PC-3 (cell line): ENCODE data around the gene GPR156. TPM values are rescaled to one million over a fixed set of nuclear protein-coding genes. Genes with fewer than 3 reads are reported as not detected.

Experiments
- ATAC-seq: fragments of 200-7000 bp; cut with Tn5 transposase; 2 replicates; pipeline ENCODE4 v1.9.1; 2020; ENCODE audit warnings: mild to moderate bottlenecking, moderate library complexity
- BruUV-seq: library from RNA; stranded (reverse); fragments of 400-500 nt; replicated peaks from 2 replicates; lab custom pipeline; 2021; lab: Mats Ljungman, UMichigan
- CTCF ChIA-PET: fragments of 300-600 bp; sonication (Branson Sonifier 250); formaldehyde crosslinking; loops from one replicate; lab custom pipeline; 2022; ENCODE audit warnings: antibody characterized with exemption; lab: Charles Lee
- POLR2A ChIA-PET: fragments of 300-600 bp; sonication (Branson Sonifier 250); formaldehyde crosslinking; loops from one replicate; lab custom pipeline; 2022; ENCODE audit warnings: antibody characterized with exemption; ENCODE audit not compliant: unreplicated experiment; lab: Charles Lee
- DNase-seq: peaks from one replicate; pipeline ENCODE4 v3.0.0-alpha.2; 2015
- H2AFZ ChIP-seq: fragments of 300-600 bp; sonication (generic); 2 replicates; pipeline ENCODE4 v1.6.0; 2016; ENCODE audit warnings: antibody characterized with exemption, low read length
- H3F3A ChIP-seq: fragments of 300-600 bp; sonication (generic); one replicate; pipeline ENCODE4 v1.6.0; 2017; ENCODE audit warnings: antibody characterized with exemption, low read length, control low read depth, mild to moderate bottlenecking; ENCODE audit not compliant: unreplicated experiment
- H3K27ac ChIP-seq: fragments of 300-600 bp; sonication (generic); 2 replicates; pipeline ENCODE4 v1.5.1; 2016; ENCODE audit warnings: mild to moderate bottlenecking, low read length
- H3K27me3 ChIP-seq: fragments of 300-600 bp; sonication (generic); 2 replicates; pipeline ENCODE4 v1.6.1; 2016; ENCODE audit warnings: low read length, mixed read lengths
- H3K36me3 ChIP-seq: fragments of 300-600 bp; sonication (generic); 2 replicates; pipeline ENCODE4 v1.6.1; 2016; ENCODE audit warnings: low read depth, mixed run types, low read length, mixed read lengths
- H3K4me1 ChIP-seq: fragments of 300-600 bp; sonication (generic); 2 replicates; pipeline ENCODE4 v1.5.1; 2016; ENCODE audit warnings: low read length; ENCODE audit not compliant: insufficient read depth
- H3K4me2 ChIP-seq: fragments of 300-600 bp; sonication (generic); 2 replicates; pipeline ENCODE4 v1.6.0; 2016; ENCODE audit warnings: low read length
- H3K4me3 ChIP-seq: fragments of 300-600 bp; sonication (generic); 2 replicates; pipeline ENCODE4 v1.5.1; 2016; ENCODE audit warnings: mild to moderate bottlenecking, low read length, mixed read lengths
- H3K79me2 ChIP-seq: fragments of 300-600 bp; sonication (generic); 2 replicates; pipeline ENCODE4 v1.6.1; 2017; ENCODE audit warnings: low read length, mixed read lengths
- H3K9ac ChIP-seq: fragments of 300-600 bp; sonication (generic); 2 replicates; pipeline ENCODE4 v1.6.0; 2016; ENCODE audit warnings: mild to moderate bottlenecking, low read length
- H3K9me2 ChIP-seq: fragments of 300-600 bp; sonication (generic); replicated peaks from 2 replicates; pipeline ENCODE4 v1.6.1; 2016; ENCODE audit warnings: mixed run types, low read length, mixed read lengths
- H3K9me3 ChIP-seq: fragments of 300-600 bp; sonication (generic); 2 replicates; pipeline ENCODE4 v1.6.1; 2016; ENCODE audit warnings: low read length, mixed read lengths
- H4K20me1 ChIP-seq: fragments of 300-600 bp; sonication (generic); 2 replicates; pipeline ENCODE4 v1.6.1; 2016; ENCODE audit warnings: low read length, mixed read lengths
- EZH2 ChIP-seq: fragments of 300-600 bp; sonication (generic); IDR thresholded peaks from one replicate; pipeline ENCODE4 v1.6.1; 2017; ENCODE audit warnings: antibody characterized with exemption, mild to moderate bottlenecking, low read length; ENCODE audit not compliant: unreplicated experiment
- EZH2phosphoT487 ChIP-seq: fragments of 300-600 bp; sonication (generic); IDR thresholded peaks from 2 replicates; pipeline ENCODE4 v1.6.1; 2018; ENCODE audit warnings: mild to moderate bottlenecking, antibody characterized with exemption, low read length, borderline replicate concordance
- intact Hi-C: fragments of 100-400 bp; cut with micrococcal nuclease; formaldehyde crosslinking; loops from 2 replicates; pipeline ENCODE4 v1.9.0; 2023
- total RNA-seq: library from RNA; depleted of rRNA; stranded (reverse); fragments of >200 nt; gene quantifications from 2 replicates; pipeline ENCODE4 v1.2.3, GENCODE V29; 2014
- TF ChIP-seq, protein P1 (sequence below): fragments of 300-600 bp; sonication (generic); conservative IDR thresholded peaks from 2 replicates; pipeline ENCODE4 v1.5.1; 2017; ENCODE audit warnings: antibody characterized with exemption, low read depth, mild to moderate bottlenecking, low read length

The GPR156 gene
- total RNA-seq, 1 experiment from 2014 or later = 5.1 TPM

DNA sequence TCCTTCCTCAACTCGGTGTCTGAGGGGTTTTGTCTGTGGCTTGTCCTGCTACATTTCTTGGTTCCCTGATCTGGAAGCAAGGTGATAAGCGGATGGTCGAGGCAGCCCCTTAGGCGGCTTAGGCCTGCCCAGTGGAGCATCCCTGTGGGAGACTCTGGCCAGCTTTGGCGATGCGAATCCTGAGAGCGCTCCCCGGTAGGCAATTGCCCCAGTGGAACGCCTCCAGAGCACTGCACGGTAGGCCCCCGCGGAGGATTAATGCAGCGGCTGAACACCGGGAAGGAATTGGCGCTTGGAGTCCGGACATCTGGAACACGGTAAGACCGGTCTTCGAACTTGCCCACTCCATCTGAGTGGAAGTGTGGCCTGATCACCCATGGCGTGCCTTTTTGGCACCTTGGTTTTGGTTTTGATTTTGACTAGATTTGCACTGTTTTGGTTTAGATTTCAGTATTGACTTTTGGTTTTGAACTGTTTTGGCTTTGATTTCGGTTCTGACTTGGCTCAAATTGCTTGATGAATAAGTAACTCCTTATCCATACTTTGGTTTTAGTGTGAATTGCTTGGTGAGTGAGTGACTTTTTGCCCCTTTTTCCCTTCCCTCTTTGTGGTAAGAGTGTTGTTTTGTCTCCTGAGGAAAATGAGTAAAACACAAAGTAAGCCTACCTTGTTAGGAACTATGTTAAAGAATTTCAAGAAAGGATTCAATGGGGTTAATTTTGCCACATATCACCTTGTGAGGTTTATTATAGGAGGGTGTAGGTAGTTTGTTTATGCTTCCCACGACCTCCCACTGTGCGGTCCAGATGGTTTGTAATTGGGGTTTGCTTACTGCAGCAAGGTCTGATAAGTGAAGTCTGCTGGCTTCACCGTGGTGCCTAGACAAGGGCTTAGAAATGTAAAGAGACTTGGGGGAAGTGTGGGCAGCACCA, 27.1 kb upstream of the GPR156 start:
- H3K4me1 ChIP-seq = no peaks in the 10 kb centered on the region
- ChIA-PET POLR2A (no interaction called here), CTCF (no interaction called here)
- ATAC-seq (no peak), DNase-seq (no peak)
- no peaks in the 10 kb centered on the region for H3K27me3 ChIP-seq
- H3K9ac ChIP-seq = no peak overlapping the region
- no peak overlapping the region for H3K27ac ChIP-seq
- H3K9me3 ChIP-seq = no peaks in the 10 kb centered on the region
- H4K20me1 ChIP-seq = no peaks in the 10 kb centered on the region
- no peaks in the 10 kb centered on the region for H3K9me2 ChIP-seq
- H3K36me3 ChIP-seq = no peaks in the 10 kb centered on the region
- BruUV-seq = no TSS peak
- no peak overlapping the region for H3K4me3 ChIP-seq
- H3F3A ChIP-seq = no peaks in the 10 kb centered on the region
- TF ChIP-seq EZH2 (no peak), EZH2phosphoT487 (no peak)
- TF ChIP-seq, protein P1, sequence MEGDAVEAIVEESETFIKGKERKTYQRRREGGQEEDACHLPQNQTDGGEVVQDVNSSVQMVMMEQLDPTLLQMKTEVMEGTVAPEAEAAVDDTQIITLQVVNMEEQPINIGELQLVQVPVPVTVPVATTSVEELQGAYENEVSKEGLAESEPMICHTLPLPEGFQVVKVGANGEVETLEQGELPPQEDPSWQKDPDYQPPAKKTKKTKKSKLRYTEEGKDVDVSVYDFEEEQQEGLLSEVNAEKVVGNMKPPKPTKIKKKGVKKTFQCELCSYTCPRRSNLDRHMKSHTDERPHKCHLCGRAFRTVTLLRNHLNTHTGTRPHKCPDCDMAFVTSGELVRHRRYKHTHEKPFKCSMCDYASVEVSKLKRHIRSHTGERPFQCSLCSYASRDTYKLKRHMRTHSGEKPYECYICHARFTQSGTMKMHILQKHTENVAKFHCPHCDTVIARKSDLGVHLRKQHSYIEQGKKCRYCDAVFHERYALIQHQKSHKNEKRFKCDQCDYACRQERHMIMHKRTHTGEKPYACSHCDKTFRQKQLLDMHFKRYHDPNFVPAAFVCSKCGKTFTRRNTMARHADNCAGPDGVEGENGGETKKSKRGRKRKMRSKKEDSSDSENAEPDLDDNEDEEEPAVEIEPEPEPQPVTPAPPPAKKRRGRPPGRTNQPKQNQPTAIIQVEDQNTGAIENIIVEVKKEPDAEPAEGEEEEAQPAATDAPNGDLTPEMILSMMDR = no peak
- no peak overlapping the region for H2AFZ ChIP-seq
- intact Hi-C loops = no loop called here
- no peaks in the 10 kb centered on the region for H3K79me2 ChIP-seq
- H3K4me2 ChIP-seq = no peak overlapping the region

DNA sequence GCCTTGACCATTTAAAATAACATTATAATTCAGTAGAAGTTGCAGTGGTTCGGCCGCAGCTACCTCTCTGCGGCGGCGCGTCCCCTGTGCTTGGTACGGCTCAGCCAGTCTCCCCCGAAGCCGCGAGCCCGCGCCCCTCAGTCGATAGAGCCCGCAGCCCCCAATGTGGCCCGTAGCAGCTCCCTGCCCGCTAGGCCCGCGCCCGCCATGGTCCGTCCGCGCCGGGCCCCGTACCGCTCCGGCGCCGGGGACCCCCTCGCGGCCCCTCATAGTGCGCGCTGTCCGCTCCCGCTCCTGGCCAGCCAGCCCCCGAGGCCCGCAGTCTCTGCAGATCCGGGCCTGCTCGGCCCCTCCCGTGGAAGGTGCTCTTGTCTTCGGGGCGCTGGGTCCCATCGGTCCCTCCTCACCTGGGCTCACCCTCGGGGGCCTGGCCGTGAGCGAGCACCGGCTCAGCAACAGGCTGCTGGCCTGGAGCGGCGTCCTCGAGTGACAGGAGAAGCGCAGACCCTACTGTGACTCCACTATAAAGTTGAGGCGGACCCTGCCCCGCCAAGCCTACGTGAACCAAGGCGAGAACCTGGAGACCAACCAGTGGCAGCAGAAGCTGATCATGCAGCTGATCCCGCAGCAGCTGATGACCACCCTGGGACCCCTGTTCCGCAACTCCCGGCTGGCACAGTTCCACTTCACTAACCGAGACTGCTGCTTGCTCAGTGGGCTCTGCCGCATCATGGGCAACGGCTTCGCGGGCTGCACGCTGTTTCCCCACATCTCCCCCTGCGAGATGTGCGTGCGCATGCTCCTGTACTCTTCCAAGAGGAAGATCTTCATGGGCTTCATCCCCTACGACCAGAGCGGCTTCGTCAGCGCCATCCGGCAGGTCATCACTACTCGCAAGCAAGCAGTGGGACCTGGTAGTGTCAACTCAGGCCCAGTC, 21.8 kb upstream of the GPR156 start:
- H3K9me2 ChIP-seq = no peaks in the 10 kb centered on the region
- H3F3A ChIP-seq = no peaks in the 10 kb centered on the region
- DNase-seq (no peak), ATAC-seq (no peak)
- no peak overlapping the region for H3K4me2 ChIP-seq
- no peaks in the 10 kb centered on the region for H3K27me3 ChIP-seq
- no peak overlapping the region for H2AFZ ChIP-seq
- H4K20me1 ChIP-seq = no peaks in the 10 kb centered on the region
- ChIA-PET CTCF (no interaction called here), POLR2A (no interaction called here)
- no peaks in the 10 kb centered on the region for H3K9me3 ChIP-seq
- BruUV-seq = no TSS peak
- no peaks in the 10 kb centered on the region for H3K36me3 ChIP-seq
- H3K4me3 ChIP-seq = no peak overlapping the region
- TF ChIP-seq EZH2phosphoT487 (no peak), EZH2 (no peak)
- H3K27ac ChIP-seq = no peak overlapping the region
- intact Hi-C loops = no loop called here
- H3K4me1 ChIP-seq = no peaks in the 10 kb centered on the region
- no peak overlapping the region for H3K9ac ChIP-seq
- no peaks in the 10 kb centered on the region for H3K79me2 ChIP-seq

DNA sequence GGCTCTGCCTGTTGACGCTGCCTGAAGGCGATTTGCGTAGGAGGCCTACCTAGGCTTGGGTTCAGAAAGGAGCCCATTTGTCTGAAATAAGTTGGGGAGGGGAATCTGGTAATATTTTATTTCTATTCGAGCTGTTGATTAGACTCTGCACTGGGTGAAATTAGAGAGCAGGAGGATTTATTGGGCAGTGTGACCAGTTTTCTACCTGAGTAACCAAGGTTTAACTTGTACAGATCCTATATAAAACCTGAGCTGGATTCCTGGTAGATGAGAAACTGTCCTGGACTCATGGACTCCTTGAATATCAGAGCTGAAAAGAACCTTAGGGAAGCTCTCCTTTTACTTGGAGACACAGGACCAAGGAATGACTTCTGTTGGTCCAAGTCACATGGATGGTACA, 19.6 kb upstream of the GPR156 start:
- no TSS peak for BruUV-seq

More for the DNA sequence above, 19.6 kb upstream of the GPR156 start:
- no peak for ATAC-seq
- H3K27me3 ChIP-seq = no peaks in the 10 kb centered on the region
- H3K4me1 ChIP-seq = peaks cover 4% of the 10 kb centered on the region; the same call in 1 of the 2 replicates
- H3K9me2 ChIP-seq = no peaks in the 10 kb centered on the region
- H3K9ac ChIP-seq = no peak overlapping the region
- ChIA-PET CTCF (interaction anchor here (0.6 kb wide), 1 partner anchor 113 kb away, joined by 3 read pairs; no protein-coding TSS in a partner anchor), POLR2A (no interaction called here)
- H3F3A ChIP-seq = no peaks in the 10 kb centered on the region
- no peak overlapping the region for H2AFZ ChIP-seq
- no peaks in the 10 kb centered on the region for H4K20me1 ChIP-seq
- no peaks in the 10 kb centered on the region for H3K36me3 ChIP-seq
- H3K4me3 ChIP-seq = no peak overlapping the region
- TF ChIP-seq EZH2phosphoT487 (no peak), EZH2 (no peak)
- TF ChIP-seq, protein P1 = no peak
- no peaks in the 10 kb centered on the region for H3K9me3 ChIP-seq
- no peaks in the 10 kb centered on the region for H3K79me2 ChIP-seq
- DNase-seq = peak; percentile 31
- H3K4me2 ChIP-seq = no peak overlapping the region
- intact Hi-C loops = no loop called here
- H3K27ac ChIP-seq = no peak overlapping the region
